HEK293 (cell line): ENCODE data around the gene ACBD3.

Source experiments
- CTCF ChIA-PET: fragments of 350-600 bp; formaldehyde crosslinking; extraction: SDS; loops from one replicate; lab custom pipeline; 2021; ENCODE audit warnings: antibody characterized with exemption; lab: Yijun Ruan, JAX
- POLR2A ChIA-PET: fragments of 300-600 bp; formaldehyde crosslinking; extraction: SDS; loops from one replicate; lab custom pipeline; 2020; ENCODE audit warnings: antibody characterized with exemption, inconsistent platforms; lab: Yijun Ruan, JAX
- H3K27ac ChIP-seq: fragments of 200-500 bp; sonication (Bioruptor generic); 2 replicates; pipeline ENCODE4 v1.5.1; 2014; ENCODE audit warnings: low read depth, low read length, control low read depth, inconsistent platforms; ENCODE audit errors: extremely low read depth
- H3K36me3 ChIP-seq, 2 experiments: fragments of 200-500 bp in 1 of 2; sonication (Bioruptor generic) in 1 of 2; 1 replicate in 1 of 2; 2 replicates in 1 of 2; pipeline ENCODE4 v1.5.1; 2014 to 2017; ENCODE audit warnings: inconsistent platforms in 2 of 2, low read length in 2 of 2; ENCODE audit not compliant: control insufficient read depth in 2 of 2, insufficient read depth in 1 of 2
- H3K4me1 ChIP-seq: fragments of 200-500 bp; sonication (Bioruptor generic); 2 replicates; pipeline ENCODE4 v1.5.1; 2014; ENCODE audit warnings: mild to moderate bottlenecking, low read length, inconsistent platforms; ENCODE audit not compliant: control insufficient read depth, insufficient read depth
- H3K4me3 ChIP-seq: 2 replicates; pipeline ENCODE4 v1.5.1; 2011; ENCODE audit warnings: low read depth, mild to moderate bottlenecking, control low read depth, low read length, moderate library complexity
- H3K9me3 ChIP-seq: fragments of 200-500 bp; sonication (Bioruptor generic); 2 replicates; pipeline ENCODE4 v1.5.1; 2014; ENCODE audit warnings: low read depth, low read length, inconsistent platforms; ENCODE audit not compliant: control insufficient read depth, insufficient read depth
- KLF7 ChIP-seq: fragments of 450-650 bp; formaldehyde crosslinking; IDR thresholded peaks from 2 replicates; pipeline ENCODE4 v1.5.1; 2016; ENCODE audit warnings: missing biosample characterization, missing genetic modification characterization, borderline replicate concordance
- MYNN ChIP-seq: fragments of 450-650 bp; formaldehyde crosslinking; IDR thresholded peaks from 2 replicates; pipeline ENCODE4 v1.5.1; 2016; ENCODE audit warnings: missing biosample characterization, missing genetic modification characterization, borderline replicate concordance
- PRDM1 ChIP-seq: fragments of 450-650 bp; formaldehyde crosslinking; IDR thresholded peaks from 2 replicates; pipeline ENCODE4; 2016; ENCODE audit warnings: missing biosample characterization, missing genetic modification characterization
- SALL2 ChIP-seq: fragments of 450-650 bp; formaldehyde crosslinking; IDR thresholded peaks from 2 replicates; pipeline ENCODE4 v1.5.0; 2017; ENCODE audit warnings: missing biosample characterization, mild to moderate bottlenecking, missing genetic modification characterization, borderline replicate concordance
- YY1 ChIP-seq: fragments of 450-650 bp; formaldehyde crosslinking; IDR thresholded peaks from 2 replicates; pipeline ENCODE4 v1.5.1; 2018; ENCODE audit warnings: missing biosample characterization, missing genetic modification characterization
- ZBTB48 ChIP-seq: fragments of 450-650 bp; formaldehyde crosslinking; IDR thresholded peaks from 2 replicates; pipeline ENCODE4 v1.5.1; 2016; ENCODE audit warnings: missing biosample characterization, missing genetic modification characterization
- ZBTB7A ChIP-seq: fragments of 450-650 bp; formaldehyde crosslinking; IDR thresholded peaks from 2 replicates; pipeline ENCODE4 v1.5.1; 2016; ENCODE audit warnings: low read depth, missing biosample characterization, missing genetic modification characterization
- ZBTB8A ChIP-seq: fragments of 450-650 bp; formaldehyde crosslinking; IDR thresholded peaks from 2 replicates; pipeline ENCODE4 v1.5.1; 2016; ENCODE audit warnings: missing biosample characterization, missing genetic modification characterization
- ZFHX2 ChIP-seq: fragments of 450-650 bp; formaldehyde crosslinking; conservative IDR thresholded peaks from 2 replicates; pipeline ENCODE4 v1.5.1; 2016; ENCODE audit warnings: missing biosample characterization, missing genetic modification characterization
- ZFP37 ChIP-seq: fragments of 450-650 bp; formaldehyde crosslinking; IDR thresholded peaks from 2 replicates; pipeline ENCODE4 v1.5.1; 2016; ENCODE audit warnings: missing biosample characterization, missing genetic modification characterization
- ZNF175 ChIP-seq: fragments of 450-650 bp; formaldehyde crosslinking; IDR thresholded peaks from 2 replicates; pipeline ENCODE4 v1.5.1; 2016; ENCODE audit warnings: missing biosample characterization, missing genetic modification characterization
- ZNF19 ChIP-seq: fragments of 450-650 bp; formaldehyde crosslinking; IDR thresholded peaks from 2 replicates; pipeline ENCODE4; 2016; ENCODE audit warnings: missing biosample characterization, missing genetic modification characterization, low read depth
- ZNF202 ChIP-seq: fragments of 450-650 bp; formaldehyde crosslinking; IDR thresholded peaks from 2 replicates; pipeline ENCODE4 v1.5.1; 2016; ENCODE audit warnings: missing biosample characterization, missing genetic modification characterization, borderline replicate concordance
- ZNF211 ChIP-seq: fragments of 450-650 bp; formaldehyde crosslinking; IDR thresholded peaks from 2 replicates; pipeline ENCODE4 v1.5.1; 2016; ENCODE audit warnings: low read depth, missing biosample characterization, missing genetic modification characterization
- ZNF239 ChIP-seq: fragments of 450-650 bp; formaldehyde crosslinking; IDR thresholded peaks from 2 replicates; pipeline ENCODE4 v1.5.1; 2016; ENCODE audit warnings: missing biosample characterization, missing genetic modification characterization
- ZNF335 ChIP-seq: fragments of 450-650 bp; formaldehyde crosslinking; conservative IDR thresholded peaks from 2 replicates; pipeline ENCODE4 v1.5.1; 2016; ENCODE audit warnings: missing biosample characterization, missing genetic modification characterization
- ZNF404 ChIP-seq: fragments of 450-650 bp; formaldehyde crosslinking; IDR thresholded peaks from 2 replicates; pipeline ENCODE4 v1.5.1; 2017; ENCODE audit warnings: missing biosample characterization, missing genetic modification characterization
- ZNF473 ChIP-seq: fragments of 450-650 bp; formaldehyde crosslinking; IDR thresholded peaks from 2 replicates; pipeline ENCODE4 v1.5.1; 2017; ENCODE audit warnings: missing biosample characterization, missing genetic modification characterization
- ZNF558 ChIP-seq: fragments of 450-650 bp; formaldehyde crosslinking; IDR thresholded peaks from 2 replicates; pipeline ENCODE4 v1.5.1; 2016; ENCODE audit warnings: missing biosample characterization, missing genetic modification characterization
- ZNF561 ChIP-seq: fragments of 450-650 bp; IDR thresholded peaks from 2 replicates; pipeline ENCODE4 v1.5.1; 2018; ENCODE audit warnings: missing biosample characterization, missing genetic modification characterization, borderline replicate concordance
- ZNF621 ChIP-seq: fragments of 450-650 bp; formaldehyde crosslinking; IDR thresholded peaks from 2 replicates; pipeline ENCODE4 v1.5.1; 2017; ENCODE audit warnings: missing biosample characterization, missing genetic modification characterization
- ZNF623 ChIP-seq: fragments of 450-650 bp; formaldehyde crosslinking; IDR thresholded peaks from 2 replicates; pipeline ENCODE4 v1.5.1; 2016; ENCODE audit warnings: missing biosample characterization, missing genetic modification characterization
- ZNF670 ChIP-seq: fragments of 450-650 bp; formaldehyde crosslinking; IDR thresholded peaks from 2 replicates; pipeline ENCODE4 v1.5.1; 2016; ENCODE audit warnings: missing biosample characterization, missing genetic modification characterization, low read depth
- TF ChIP-seq, protein P1 (sequence below): fragments of 450-650 bp; formaldehyde crosslinking; IDR thresholded peaks from 2 replicates; pipeline ENCODE4 v1.5.1; 2017; ENCODE audit warnings: missing biosample characterization, missing genetic modification characterization
- TF ChIP-seq, protein P2 (sequence below): fragments of 450-650 bp; formaldehyde crosslinking; IDR thresholded peaks from 2 replicates; pipeline ENCODE4 v1.5.1; 2017; ENCODE audit warnings: missing biosample characterization, missing genetic modification characterization
- TF ChIP-seq, protein P3 (sequence below): fragments of 450-650 bp; formaldehyde crosslinking; IDR thresholded peaks from 2 replicates; pipeline ENCODE4 v1.5.1; 2016; ENCODE audit warnings: missing biosample characterization, missing genetic modification characterization
- TF ChIP-seq, protein P4 (sequence below): fragments of 450-650 bp; formaldehyde crosslinking; IDR thresholded peaks from 2 replicates; pipeline ENCODE4 v1.5.1; 2016; ENCODE audit warnings: missing biosample characterization, missing genetic modification characterization
- TF ChIP-seq, protein P5 (sequence below): fragments of 450-650 bp; formaldehyde crosslinking; IDR thresholded peaks from 2 replicates; pipeline ENCODE4 v1.5.1; 2017; ENCODE audit warnings: missing biosample characterization, missing genetic modification characterization

The ACBD3 gene

DNA sequence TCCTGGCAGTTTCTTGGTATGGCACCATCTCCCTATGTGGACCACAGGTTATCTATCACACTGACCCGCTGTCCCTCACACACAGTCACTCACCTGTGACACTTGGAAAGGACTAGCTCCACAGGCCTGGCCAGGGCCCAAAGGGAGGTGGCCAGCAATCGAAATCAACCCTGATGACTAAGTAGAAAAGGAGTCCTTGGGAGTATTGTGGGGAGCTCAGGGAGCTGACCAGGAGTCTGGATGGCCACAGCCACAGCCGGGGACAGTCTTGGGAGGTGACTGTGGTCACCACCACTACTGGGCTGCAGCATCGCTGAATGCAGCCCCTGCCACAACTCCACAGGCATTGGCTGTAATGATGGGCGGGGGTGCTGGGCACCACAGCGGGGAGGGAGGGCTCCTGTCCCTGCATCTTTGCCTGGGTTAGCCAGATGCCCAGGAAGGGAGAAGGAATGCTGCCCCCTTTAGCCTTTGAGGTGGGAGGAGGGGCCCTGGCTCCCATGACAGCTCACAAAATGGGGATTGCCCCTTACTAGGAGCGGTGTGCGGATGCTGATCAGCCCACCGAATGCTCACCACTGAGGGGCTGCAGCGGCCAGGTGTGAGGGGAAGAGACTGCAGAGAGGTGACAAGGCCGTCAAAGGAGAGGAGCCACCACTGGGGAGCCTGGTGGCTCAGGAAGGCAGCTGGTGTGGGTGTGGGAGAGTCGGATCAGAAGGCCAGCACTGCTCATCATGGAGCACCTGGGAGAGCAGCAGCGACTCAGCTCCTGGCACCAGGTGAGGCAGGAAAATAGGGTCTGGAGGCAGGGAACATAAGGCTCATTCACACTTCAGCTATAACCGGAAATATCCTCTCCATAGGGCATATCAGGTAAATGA is 62.7 kb downstream of the ACBD3 start (continued):
- no peak for TF ChIP-seq ZNF202 (tag by site-specific recombination)
- no peak for TF ChIP-seq MYNN (tag by site-specific recombination)
- peak; percentile 25 for TF ChIP-seq ZFHX2 (tag by site-specific recombination)
- TF ChIP-seq, protein P1, sequence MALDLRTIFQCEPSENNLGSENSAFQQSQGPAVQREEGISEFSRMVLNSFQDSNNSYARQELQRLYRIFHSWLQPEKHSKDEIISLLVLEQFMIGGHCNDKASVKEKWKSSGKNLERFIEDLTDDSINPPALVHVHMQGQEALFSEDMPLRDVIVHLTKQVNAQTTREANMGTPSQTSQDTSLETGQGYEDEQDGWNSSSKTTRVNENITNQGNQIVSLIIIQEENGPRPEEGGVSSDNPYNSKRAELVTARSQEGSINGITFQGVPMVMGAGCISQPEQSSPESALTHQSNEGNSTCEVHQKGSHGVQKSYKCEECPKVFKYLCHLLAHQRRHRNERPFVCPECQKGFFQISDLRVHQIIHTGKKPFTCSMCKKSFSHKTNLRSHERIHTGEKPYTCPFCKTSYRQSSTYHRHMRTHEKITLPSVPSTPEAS (tag by site-specific recombination) = no peak
- TF ChIP-seq ZNF558 (tag by site-specific recombination) = no peak
- no peak for TF ChIP-seq SALL2 (tag by site-specific recombination)
- TF ChIP-seq, protein P2, sequence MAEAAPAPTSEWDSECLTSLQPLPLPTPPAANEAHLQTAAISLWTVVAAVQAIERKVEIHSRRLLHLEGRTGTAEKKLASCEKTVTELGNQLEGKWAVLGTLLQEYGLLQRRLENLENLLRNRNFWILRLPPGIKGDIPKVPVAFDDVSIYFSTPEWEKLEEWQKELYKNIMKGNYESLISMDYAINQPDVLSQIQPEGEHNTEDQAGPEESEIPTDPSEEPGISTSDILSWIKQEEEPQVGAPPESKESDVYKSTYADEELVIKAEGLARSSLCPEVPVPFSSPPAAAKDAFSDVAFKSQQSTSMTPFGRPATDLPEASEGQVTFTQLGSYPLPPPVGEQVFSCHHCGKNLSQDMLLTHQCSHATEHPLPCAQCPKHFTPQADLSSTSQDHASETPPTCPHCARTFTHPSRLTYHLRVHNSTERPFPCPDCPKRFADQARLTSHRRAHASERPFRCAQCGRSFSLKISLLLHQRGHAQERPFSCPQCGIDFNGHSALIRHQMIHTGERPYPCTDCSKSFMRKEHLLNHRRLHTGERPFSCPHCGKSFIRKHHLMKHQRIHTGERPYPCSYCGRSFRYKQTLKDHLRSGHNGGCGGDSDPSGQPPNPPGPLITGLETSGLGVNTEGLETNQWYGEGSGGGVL (tag by site-specific recombination) = no peak
- TF ChIP-seq YY1 (tag by site-specific recombination) = no peak
- TF ChIP-seq KLF7 (tag by site-specific recombination) = no peak
- TF ChIP-seq, protein P3, sequence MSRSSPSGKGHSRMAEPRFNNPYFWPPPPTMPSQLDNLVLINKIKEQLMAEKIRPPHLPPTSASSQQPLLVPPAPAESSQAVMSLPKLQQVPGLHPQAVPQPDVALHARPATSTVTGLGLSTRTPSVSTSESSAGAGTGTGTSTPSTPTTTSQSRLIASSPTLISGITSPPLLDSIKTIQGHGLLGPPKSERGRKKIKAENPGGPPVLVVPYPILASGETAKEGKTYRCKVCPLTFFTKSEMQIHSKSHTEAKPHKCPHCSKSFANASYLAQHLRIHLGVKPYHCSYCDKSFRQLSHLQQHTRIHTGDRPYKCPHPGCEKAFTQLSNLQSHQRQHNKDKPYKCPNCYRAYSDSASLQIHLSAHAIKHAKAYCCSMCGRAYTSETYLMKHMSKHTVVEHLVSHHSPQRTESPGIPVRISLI = no peak
- TF ChIP-seq ZNF19 = no peak
- TF ChIP-seq, protein P4, sequence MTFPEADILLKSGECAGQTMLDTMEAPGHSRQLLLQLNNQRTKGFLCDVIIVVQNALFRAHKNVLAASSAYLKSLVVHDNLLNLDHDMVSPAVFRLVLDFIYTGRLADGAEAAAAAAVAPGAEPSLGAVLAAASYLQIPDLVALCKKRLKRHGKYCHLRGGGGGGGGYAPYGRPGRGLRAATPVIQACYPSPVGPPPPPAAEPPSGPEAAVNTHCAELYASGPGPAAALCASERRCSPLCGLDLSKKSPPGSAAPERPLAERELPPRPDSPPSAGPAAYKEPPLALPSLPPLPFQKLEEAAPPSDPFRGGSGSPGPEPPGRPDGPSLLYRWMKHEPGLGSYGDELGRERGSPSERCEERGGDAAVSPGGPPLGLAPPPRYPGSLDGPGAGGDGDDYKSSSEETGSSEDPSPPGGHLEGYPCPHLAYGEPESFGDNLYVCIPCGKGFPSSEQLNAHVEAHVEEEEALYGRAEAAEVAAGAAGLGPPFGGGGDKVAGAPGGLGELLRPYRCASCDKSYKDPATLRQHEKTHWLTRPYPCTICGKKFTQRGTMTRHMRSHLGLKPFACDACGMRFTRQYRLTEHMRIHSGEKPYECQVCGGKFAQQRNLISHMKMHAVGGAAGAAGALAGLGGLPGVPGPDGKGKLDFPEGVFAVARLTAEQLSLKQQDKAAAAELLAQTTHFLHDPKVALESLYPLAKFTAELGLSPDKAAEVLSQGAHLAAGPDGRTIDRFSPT (tag by site-specific recombination) = 0 out of 2 replicates have a peak, but pooled peaks have one; percentile 16

DNA sequence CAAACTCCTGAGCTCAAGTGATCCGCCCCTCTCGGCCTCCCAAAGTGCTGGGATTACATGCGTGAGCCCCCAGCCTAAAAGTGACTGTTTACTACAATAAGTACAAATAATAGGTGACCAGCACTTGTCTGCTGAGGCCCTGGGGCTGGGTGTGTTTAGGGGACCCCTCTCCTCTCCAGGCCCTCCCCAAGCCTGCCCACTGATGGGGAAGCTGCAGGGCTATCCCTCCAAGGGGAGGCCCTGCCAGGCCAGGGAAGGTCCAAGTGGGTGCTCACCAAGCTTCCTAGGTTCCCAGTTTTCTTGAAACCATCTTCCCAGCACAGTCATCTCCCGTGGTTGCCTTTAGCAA is 63.4 kb downstream of the ACBD3 start:
- no peaks in the 10 kb centered on the region for H3K9me3 ChIP-seq
- H3K4me1 ChIP-seq = peaks cover 8% of the 10 kb centered on the region
- no peak overlapping the region; the same call in 1 of the 2 replicates for H3K27ac ChIP-seq
- no peak overlapping the region for H3K4me3 ChIP-seq
- no peak for TF ChIP-seq ZNF473 (tag by site-specific recombination)
- no peak for TF ChIP-seq ZNF404
- TF ChIP-seq ZNF623 (tag by site-specific recombination) = no peak
- no peak for TF ChIP-seq ZNF239 (tag by site-specific recombination)
- no peak for TF ChIP-seq ZNF175 (tag by site-specific recombination)
- TF ChIP-seq ZFP37 (tag by site-specific recombination) = no peak
- no peak for TF ChIP-seq ZBTB48 (tag by site-specific recombination)
- TF ChIP-seq ZNF335 (tag by site-specific recombination) = no peak
- TF ChIP-seq ZNF670 (tag by site-specific recombination) = no peak
- no peak for TF ChIP-seq ZBTB8A (tag by site-specific recombination)
- no peak for TF ChIP-seq ZNF621
- no peak for TF ChIP-seq ZBTB7A (tag by site-specific recombination)
- TF ChIP-seq ZNF561 (tag by site-specific recombination) = no peak
- TF ChIP-seq, protein P5, sequence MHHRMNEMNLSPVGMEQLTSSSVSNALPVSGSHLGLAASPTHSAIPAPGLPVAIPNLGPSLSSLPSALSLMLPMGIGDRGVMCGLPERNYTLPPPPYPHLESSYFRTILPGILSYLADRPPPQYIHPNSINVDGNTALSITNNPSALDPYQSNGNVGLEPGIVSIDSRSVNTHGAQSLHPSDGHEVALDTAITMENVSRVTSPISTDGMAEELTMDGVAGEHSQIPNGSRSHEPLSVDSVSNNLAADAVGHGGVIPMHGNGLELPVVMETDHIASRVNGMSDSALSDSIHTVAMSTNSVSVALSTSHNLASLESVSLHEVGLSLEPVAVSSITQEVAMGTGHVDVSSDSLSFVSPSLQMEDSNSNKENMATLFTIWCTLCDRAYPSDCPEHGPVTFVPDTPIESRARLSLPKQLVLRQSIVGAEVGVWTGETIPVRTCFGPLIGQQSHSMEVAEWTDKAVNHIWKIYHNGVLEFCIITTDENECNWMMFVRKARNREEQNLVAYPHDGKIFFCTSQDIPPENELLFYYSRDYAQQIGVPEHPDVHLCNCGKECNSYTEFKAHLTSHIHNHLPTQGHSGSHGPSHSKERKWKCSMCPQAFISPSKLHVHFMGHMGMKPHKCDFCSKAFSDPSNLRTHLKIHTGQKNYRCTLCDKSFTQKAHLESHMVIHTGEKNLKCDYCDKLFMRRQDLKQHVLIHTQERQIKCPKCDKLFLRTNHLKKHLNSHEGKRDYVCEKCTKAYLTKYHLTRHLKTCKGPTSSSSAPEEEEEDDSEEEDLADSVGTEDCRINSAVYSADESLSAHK (tag by site-specific recombination) = no peak
- no peak for TF ChIP-seq ZNF211
- no peak for TF ChIP-seq PRDM1
- no peaks in the 10 kb centered on the region for H3K36me3 ChIP-seq
- ChIA-PET POLR2A (interaction anchor here (1.2 to 2.7 kb wide), 4 partner anchors 12 to 124 kb away, joined by 4 to 16 read pairs (median 6); partner anchors contain the start of genes H3-3A and SDE2), CTCF (interaction anchor here (0.6 to 7.2 kb wide), 15 partner anchors 12 to 593 kb away, joined by 3 to 174 read pairs (median 4); no protein-coding TSS in a partner anchor)
